Testis (tissue), 2 donors: ENCODE results near the gene CPXM1.

Experiments used
- POLR2A ChIP-seq: fragments of 450-650 bp; IDR thresholded peaks from one replicate; pipeline ENCODE4 v1.6.1; 2017; ENCODE audit warnings: antibody characterized with exemption, mild to moderate bottlenecking, moderate library complexity
- TF ChIP-seq, protein P1 (sequence below), 3 experiments: fragments of 450-650 bp in 2 of 3; fragments of 200-600 bp in 1 of 3; sonication (generic) in 1 of 3; IDR thresholded peaks; one replicate each; pipeline ENCODE4 v1.5.1; 2016 to 2019; ENCODE audit warnings: antibody characterized with exemption in 3 of 3, mild to moderate bottlenecking in 2 of 3, moderate library complexity in 1 of 3

- TF ChIP-seq, protein P1, sequence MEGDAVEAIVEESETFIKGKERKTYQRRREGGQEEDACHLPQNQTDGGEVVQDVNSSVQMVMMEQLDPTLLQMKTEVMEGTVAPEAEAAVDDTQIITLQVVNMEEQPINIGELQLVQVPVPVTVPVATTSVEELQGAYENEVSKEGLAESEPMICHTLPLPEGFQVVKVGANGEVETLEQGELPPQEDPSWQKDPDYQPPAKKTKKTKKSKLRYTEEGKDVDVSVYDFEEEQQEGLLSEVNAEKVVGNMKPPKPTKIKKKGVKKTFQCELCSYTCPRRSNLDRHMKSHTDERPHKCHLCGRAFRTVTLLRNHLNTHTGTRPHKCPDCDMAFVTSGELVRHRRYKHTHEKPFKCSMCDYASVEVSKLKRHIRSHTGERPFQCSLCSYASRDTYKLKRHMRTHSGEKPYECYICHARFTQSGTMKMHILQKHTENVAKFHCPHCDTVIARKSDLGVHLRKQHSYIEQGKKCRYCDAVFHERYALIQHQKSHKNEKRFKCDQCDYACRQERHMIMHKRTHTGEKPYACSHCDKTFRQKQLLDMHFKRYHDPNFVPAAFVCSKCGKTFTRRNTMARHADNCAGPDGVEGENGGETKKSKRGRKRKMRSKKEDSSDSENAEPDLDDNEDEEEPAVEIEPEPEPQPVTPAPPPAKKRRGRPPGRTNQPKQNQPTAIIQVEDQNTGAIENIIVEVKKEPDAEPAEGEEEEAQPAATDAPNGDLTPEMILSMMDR (IDR thresholded peaks at IDR 0.05): no peak
- no peak for TF ChIP-seq POLR2A
Measured at GRCh38 chr20:2836035-2836434, 35.6 kb upstream of the CPXM1 start.
